ENCODE results near the gene ANKRD60.

The ANKRD60 gene

DNA sequence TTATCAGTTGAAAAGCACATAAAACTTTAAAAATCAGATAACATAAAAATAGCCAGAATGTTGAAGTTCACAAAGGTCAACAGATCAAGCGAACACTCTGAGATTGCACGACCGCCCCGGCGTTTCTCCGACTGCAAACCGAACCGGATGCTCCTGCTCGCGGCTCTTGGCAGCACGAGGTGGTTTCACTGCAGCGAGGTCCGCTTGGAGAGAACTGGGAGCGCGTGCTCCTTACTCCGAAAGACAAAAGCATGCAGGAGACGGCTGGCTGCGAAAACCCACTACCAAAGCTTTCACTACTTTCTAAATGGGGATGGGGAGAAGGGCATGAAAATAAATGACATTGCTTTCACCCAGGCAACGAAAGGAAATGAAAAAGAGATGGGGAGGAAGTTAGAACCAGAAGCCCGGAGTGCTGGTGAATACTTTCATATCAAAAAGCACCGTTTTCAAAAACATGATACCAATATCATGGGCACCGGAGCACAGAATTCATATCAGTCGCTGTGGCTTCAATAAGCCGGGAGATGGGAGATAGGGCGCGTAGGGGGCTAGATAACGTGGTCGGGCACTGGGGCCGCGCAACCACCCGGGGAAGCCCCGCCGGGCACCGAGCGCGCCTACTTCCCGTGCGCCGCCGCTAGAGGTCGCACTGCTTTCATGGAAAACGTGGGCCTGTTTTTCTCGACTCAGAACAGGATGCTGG, 8.3 kb upstream of the ANKRD60 start:
- Mint-ChIP-seq H3K4me3 (peak overlapping the region; percentile 90), H3K36me3 (peaks cover 6% of the 10 kb centered on the region), H3K4me1 (peaks cover 6% of the 10 kb centered on the region), H3K27me3 (no peaks in the 10 kb centered on the region), H3K9me3 (no peaks in the 10 kb centered on the region), H3K27ac (peak overlapping the region; percentile 54)
- ATAC-seq = peak; percentile 92

GRCh38 chr20:58235010-58235409, 6.6 kb upstream of the ANKRD60 start:
- peaks cover 6% of the 10 kb centered on the region for H3K4me1 Mint-ChIP-seq
- H3K4me3 Mint-ChIP-seq = no peak overlapping the region
- no peak overlapping the region for H3K27ac Mint-ChIP-seq
- H3K9me3 Mint-ChIP-seq = no peaks in the 10 kb centered on the region
- H3K36me3 Mint-ChIP-seq = peaks cover 11% of the 10 kb centered on the region
- H3K27me3 Mint-ChIP-seq = no peaks in the 10 kb centered on the region
- no peak for ATAC-seq

DNA sequence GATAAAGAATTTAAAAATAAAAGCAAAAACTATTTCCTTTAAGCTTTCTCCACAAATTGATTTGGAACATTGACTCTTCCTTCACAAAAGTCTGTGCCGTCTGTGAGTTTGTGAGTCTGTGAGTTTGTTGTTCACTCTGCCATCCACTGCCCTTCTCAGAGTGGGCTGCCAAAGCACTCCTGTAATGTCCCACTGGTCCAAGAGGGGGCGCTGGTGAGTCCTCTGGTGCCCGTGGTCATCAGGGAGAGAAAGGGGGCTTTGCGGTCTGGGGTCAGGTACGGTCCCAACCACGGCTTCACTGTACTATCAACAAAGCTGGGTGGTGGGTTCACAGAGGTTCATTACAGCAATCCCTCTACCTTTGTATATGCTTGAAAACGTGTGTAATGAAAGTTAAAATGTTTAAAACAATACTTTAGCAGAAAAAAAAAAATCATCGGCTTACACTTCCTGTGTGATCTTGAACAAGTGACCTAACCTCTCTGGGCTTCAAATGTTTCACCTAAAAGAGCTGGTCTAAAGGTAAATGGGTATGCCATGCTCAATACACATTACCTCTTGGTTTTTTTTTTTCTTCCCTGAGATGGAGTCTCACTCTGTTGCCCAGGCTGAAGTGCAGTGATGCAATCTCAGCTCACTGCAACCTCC, 5.6 kb upstream of the ANKRD60 start:
- ATAC-seq = no peak
- Mint-ChIP-seq H3K27me3 (peaks cover 5% of the 10 kb centered on the region), H3K27ac (no peak overlapping the region)

DNA sequence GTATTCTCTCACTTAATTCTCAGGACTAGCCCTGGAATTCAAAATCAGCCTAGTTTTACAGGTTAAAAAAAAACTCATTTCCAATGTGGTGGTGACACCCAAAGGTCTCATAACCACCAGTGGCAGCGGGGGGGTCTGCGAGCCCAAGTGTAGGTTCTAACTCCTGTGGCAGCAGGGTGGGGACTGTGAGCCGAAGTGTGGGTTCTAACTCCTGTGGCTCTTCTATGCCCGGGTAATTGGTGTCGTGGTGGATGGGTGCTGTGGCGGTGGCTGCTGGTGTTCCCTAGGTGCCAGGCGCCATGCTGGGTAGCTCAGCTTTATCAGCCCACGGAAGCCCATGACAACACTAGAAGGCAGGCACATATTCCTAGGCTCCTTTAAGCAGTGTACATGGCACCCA, 4.9 kb upstream of the ANKRD60 start:
- Mint-ChIP-seq H3K27ac (no peak overlapping the region), H3K4me3 (no peak overlapping the region), H3K36me3 (peaks cover 5% of the 10 kb centered on the region), H3K9me3 (no peaks in the 10 kb centered on the region), H3K27me3 (peaks cover 10% of the 10 kb centered on the region), H3K4me1 (peaks cover 14% of the 10 kb centered on the region)
- ATAC-seq = no peak

More for the DNA sequence above, 5.6 kb upstream of the ANKRD60 start:
- H3K36me3 Mint-ChIP-seq = peaks cover 5% of the 10 kb centered on the region
- no peak overlapping the region for H3K4me3 Mint-ChIP-seq
- peaks cover 10% of the 10 kb centered on the region for H3K4me1 Mint-ChIP-seq
- H3K9me3 Mint-ChIP-seq = no peaks in the 10 kb centered on the region

- ATAC-seq = no peak
- Mint-ChIP-seq H3K27me3 (peaks cover 24% of the 10 kb centered on the region), H3K4me3 (no peak overlapping the region), H3K36me3 (peaks cover 5% of the 10 kb centered on the region), H3K9me3 (no peaks in the 10 kb centered on the region), H3K4me1 (peaks cover 12% of the 10 kb centered on the region), H3K27ac (no peak overlapping the region)
Measured at GRCh38 chr20:58231683-58232082, 3.2 kb upstream of the ANKRD60 start.

DNA sequence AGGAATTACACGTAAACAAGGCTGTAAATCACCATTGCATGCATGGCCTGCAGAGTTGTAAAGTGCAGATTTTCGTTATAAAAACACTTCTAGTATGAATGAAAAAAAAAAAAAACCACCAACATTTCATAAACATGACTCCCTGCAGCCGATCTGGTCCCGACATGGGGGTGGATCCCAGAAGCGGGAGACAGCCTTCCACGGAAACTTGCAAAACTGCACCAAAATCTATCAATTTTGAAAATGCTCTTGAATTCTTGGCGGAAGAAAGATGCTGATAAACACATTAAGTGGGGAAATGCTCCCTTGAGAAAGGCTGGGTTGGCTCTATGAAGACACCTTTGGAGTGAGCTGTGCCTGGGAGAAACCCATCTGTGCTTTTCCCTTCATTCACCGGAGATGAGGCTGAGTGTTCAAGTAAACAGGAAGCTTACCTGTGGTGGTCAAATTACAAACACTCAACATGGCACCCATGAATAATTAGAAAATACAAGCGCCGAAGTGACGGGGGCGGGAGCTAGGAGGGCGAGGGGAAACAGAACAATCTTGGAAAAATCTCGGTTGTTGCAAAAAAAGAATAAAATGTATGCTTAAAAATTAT, 845 bp upstream of the ANKRD60 start:
- Mint-ChIP-seq H3K36me3 (peaks cover 5% of the 10 kb centered on the region), H3K27me3 (peaks cover 38% of the 10 kb centered on the region), H3K9me3 (no peaks in the 10 kb centered on the region), H3K4me3 (peak overlapping the region; percentile 65), H3K4me1 (peaks cover 8% of the 10 kb centered on the region), H3K27ac (no peak overlapping the region)
- no peak for ATAC-seq

DNA sequence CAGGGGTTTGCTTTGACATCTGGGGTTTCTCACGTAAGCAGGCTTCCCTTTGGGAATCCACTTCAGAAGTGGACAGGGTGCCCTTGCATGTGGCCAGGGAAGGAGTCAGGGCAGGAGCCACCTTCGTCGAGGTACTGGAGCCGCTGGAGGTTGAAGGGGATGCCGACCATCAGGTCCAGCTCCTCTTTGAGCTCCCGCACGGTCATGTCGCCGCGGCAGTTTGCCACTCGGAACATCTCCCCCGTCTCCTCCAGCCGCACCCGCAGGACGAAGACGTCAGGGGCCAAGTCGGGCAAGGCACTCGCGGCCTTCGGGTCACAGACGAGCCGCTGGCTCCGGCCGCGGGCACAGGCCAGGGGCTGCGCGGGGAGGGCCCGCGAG, 360 bp downstream of the ANKRD60 start:
- no peaks in the 10 kb centered on the region for H3K9me3 Mint-ChIP-seq
- peaks cover 8% of the 10 kb centered on the region for H3K4me1 Mint-ChIP-seq
- H3K4me3 Mint-ChIP-seq = no peak overlapping the region
- peaks cover 5% of the 10 kb centered on the region for H3K36me3 Mint-ChIP-seq
- H3K27ac Mint-ChIP-seq = no peak overlapping the region
- ATAC-seq = no peak
- peaks cover 47% of the 10 kb centered on the region for H3K27me3 Mint-ChIP-seq

DNA sequence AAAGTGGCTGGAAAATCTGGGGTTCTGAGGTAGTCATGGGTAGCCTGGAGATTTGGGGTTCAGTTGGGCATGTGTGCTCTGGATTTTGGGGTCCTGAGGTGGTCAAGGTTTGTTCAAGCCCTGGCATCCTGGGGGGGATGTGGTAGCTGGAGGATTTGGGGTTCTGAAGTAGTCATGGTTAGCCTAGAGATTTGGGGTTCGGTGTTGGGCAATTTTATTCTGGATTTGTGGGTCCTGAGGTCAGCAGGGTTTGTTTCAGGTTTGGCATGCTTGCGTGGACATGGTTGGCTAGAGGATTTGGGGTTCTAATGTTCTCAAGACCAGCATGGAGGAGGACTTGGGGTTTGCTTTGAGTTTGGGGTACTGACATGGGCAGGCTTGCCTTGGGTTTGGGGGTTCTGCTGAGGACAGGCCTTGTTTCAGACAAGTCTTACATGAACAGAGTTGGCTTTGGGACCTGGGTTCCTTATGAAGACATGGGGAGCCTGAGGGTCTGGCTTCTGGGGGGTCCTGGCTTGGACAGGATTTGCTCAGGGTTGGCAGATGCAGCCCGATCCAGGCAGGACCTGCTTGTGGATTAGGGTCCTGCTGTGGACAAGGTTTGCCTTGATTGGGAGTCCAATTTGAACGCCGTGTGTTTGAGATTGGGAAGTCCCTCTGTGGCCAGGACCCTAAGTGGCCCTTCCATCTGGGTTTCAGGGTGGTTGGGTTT, 906 bp downstream of the ANKRD60 start:
- H3K4me1 Mint-ChIP-seq = peaks cover 8% of the 10 kb centered on the region
- H3K36me3 Mint-ChIP-seq = peaks cover 5% of the 10 kb centered on the region
- peaks cover 52% of the 10 kb centered on the region for H3K27me3 Mint-ChIP-seq
- no peak overlapping the region for H3K4me3 Mint-ChIP-seq
- ATAC-seq = no peak
- no peak overlapping the region for H3K27ac Mint-ChIP-seq
- no peaks in the 10 kb centered on the region for H3K9me3 Mint-ChIP-seq

DNA sequence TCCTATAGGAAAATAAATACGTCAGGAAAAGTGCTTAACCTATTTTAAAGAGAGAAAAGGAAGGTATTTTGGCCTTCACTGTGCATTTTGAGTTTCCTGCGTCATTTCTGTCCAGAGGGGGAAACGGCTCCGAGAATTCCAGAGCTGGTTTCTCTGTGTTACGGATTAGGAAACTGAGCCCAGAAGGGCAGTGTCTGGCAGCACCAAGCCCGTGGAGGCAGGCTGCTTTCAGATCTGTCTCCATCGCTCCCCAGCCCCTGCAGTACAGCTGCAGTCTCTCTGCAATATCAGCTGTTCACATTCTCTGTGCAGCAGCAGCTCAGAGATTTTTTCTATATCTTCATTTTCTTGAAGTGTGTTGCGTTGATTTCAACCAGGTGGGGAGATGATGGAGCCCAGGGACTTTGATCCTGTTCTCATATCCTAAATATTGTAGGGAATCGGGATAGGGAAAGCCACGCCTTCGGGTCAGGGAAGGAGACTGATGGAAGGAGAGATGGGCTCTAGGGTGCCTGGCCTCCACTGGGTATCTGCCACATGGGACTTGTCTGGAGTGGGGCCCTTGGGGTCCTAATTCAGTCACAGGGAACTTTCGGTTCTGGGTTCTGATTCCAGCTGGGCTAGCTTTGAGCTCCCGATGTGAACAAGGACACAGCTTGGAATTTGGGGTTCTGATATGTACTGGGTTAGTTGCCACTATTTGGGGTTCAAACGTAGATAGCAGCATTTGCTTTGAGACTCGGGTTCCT, 2.8 kb downstream of the ANKRD60 start:
- Mint-ChIP-seq H3K4me3 (no peak overlapping the region), H3K9me3 (no peaks in the 10 kb centered on the region), H3K27me3 (peaks cover 69% of the 10 kb centered on the region), H3K27ac (no peak overlapping the region), H3K36me3 (no peaks in the 10 kb centered on the region), H3K4me1 (peaks cover 8% of the 10 kb centered on the region)
- ATAC-seq = no peak

- H3K36me3 Mint-ChIP-seq = no peaks in the 10 kb centered on the region
- H3K27me3 Mint-ChIP-seq = peaks cover 76% of the 10 kb centered on the region
Measured at GRCh38 chr20:58224974-58225373, 3.5 kb downstream of the ANKRD60 start.

GRCh38 chr20:58224097-58224496, 4.4 kb downstream of the ANKRD60 start:
- Mint-ChIP-seq H3K9me3 (peaks cover under 1% of the 10 kb centered on the region), H3K27ac (no peak overlapping the region), H3K36me3 (peaks cover 2% of the 10 kb centered on the region), H3K4me3 (no peak overlapping the region), H3K4me1 (peaks cover 5% of the 10 kb centered on the region), H3K27me3 (peaks cover 81% of the 10 kb centered on the region)
- ATAC-seq = no peak

More at GRCh38 chr20:58224974-58225373, 3.5 kb downstream of the ANKRD60 start:
- Mint-ChIP-seq H3K27ac (no peak overlapping the region), H3K4me3 (no peak overlapping the region), H3K9me3 (no peaks in the 10 kb centered on the region), H3K4me1 (peaks cover 8% of the 10 kb centered on the region)
- ATAC-seq = no peak

DNA sequence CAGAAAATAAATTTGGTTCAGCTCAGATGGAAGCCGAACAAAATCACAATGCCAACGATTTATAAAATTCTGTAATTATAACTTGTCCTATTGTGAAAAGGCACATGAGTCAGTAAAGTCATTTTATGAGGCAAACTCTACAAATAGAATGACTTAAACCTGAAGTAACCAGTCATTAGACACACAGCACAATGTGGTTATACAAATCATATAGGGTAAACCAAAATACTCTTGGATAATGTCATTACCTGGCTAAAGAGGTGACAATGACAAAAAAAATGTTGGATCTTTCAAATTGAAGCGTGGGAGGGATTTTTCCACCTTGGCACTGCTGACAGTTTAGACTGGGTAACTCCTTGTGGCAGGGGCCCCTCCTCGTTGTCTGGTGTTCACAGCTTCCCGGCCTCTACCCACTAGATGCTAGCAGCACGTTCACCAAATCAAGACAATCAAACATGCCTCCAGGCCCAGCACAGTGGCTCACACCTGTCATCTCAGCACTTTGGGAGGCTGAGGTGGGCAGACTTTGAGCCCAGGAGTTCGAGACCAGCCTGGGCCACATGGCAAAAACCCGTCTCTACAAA, 5.0 kb downstream of the ANKRD60 start:
- no peak for ATAC-seq
- Mint-ChIP-seq H3K36me3 (peaks cover 8% of the 10 kb centered on the region), H3K4me3 (no peak overlapping the region), H3K27ac (no peak overlapping the region), H3K27me3 (peaks cover 81% of the 10 kb centered on the region), H3K9me3 (peaks cover 6% of the 10 kb centered on the region), H3K4me1 (no peaks in the 10 kb centered on the region)

- Mint-ChIP-seq H3K4me1 (no peaks in the 10 kb centered on the region), H3K4me3 (no peak overlapping the region), H3K27ac (no peak overlapping the region), H3K27me3 (peaks cover 78% of the 10 kb centered on the region), H3K9me3 (peaks cover 7% of the 10 kb centered on the region), H3K36me3 (peaks cover 8% of the 10 kb centered on the region)
- no peak for ATAC-seq
Measured at GRCh38 chr20:58222446-58222845, 6.0 kb downstream of the ANKRD60 start.

DNA sequence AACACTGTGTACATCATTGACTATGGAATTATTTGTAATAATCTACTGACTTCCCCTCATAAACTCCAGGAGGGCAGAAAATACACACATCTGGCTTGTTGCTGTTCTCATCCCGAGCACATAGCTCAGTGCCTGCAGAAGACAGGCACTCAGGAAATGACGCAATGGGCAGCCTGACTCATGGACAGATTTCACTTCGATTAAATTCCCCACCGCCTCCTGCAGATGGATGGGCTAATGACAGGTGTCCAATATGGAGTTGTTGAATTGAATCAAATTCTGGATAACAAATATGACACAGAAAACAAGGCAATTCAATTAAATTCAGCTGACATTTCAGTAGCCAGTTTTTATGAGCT, 9.1 kb downstream of the ANKRD60 start:
- H3K4me3 Mint-ChIP-seq = no peak overlapping the region
- peaks cover 70% of the 10 kb centered on the region for H3K27me3 Mint-ChIP-seq
- peaks cover 8% of the 10 kb centered on the region for H3K36me3 Mint-ChIP-seq
- H3K27ac Mint-ChIP-seq = no peak overlapping the region
- peaks cover 7% of the 10 kb centered on the region for H3K9me3 Mint-ChIP-seq
- H3K4me1 Mint-ChIP-seq = no peaks in the 10 kb centered on the region
- no peak for ATAC-seq

All from stimulated activated memory B cell treated with anti-CD40 and anti-IgM and Interleukin-4, amounts not matched to agents 10 μg/mL and 1 μg/mL and 100 μg/mL, for 72 hours (primary cell).